OCI-M1 (cell line): ENCODE data around the gene PRKN.
A peak's percentile ranks its signal among the peaks of the same experiment; 100 is the strongest.

ENCODE experiments used
- DNase-seq: peaks from one replicate; lab custom pipeline; 2025; lab: John Stamatoyannopoulos, UW

PRKN gene

DNA sequence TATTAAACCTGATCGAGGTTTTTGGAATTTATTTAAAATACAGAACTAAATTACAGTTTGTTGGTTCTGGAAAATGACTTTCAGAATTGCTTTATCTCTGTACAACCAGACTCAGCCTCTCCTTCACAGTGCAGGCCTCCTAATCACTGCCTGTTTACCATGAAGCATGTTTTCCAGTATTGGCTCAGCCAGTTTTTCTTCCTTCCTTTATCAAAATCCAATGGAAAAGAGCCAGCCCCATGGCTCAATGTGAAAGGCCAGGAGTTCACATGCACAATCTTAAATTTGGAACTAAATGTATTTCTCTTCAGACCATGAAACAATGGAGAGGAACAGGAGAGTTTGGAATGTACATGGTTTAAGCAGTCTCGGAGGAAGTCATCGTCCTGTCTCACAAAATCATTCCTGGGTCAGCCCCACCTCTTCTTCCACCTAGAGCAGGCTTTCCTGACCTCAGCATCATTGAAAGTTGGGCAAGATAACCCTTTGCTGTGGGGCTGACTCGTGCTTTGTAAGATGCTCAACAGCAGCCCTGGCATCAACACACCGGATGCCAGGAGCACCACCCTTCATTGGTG, 772.8 kb downstream of the PRKN start:
- DNase-seq, result no peak

DNA sequence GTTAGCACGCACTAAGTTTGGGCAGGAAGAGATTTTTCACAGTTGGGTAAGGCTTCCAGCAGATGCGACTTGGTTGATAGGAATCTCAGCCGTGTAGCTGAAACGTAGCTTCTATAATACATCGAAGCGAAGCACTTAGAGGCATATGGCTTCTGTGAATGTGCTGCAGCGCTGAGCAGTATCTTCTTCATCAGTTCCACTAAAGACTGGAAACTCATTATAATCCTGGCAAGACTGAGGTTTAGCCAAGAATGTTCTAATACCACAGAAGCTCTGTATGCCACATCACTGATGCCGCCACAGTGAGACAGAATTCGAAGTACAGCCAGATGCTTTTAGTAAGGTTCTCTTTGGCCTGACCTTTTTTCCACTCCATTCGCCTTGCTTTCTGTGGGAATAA, 773.5 kb downstream of the PRKN start:
- no peak for DNase-seq

DNA sequence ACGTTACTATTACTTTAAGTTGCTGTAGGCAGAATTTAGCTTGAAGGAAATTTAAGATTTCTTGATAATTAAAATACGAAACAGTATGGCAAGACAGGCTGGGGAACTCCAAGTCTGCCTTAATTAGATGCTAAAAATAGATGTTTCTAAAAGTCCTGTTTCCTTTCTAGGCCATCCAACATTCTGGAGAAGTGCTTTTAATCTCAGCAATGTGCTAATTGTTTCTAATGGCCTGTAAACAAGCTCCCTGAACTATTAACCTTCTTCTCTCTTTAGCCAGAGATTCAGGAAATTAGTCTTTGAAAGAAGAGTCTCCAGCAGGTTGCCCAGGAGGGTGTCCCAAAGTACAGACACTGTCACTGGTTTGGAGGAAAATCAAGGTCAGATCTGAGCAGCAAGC, 776.4 kb downstream of the PRKN start:
- DNase-seq, result no peak

DNA sequence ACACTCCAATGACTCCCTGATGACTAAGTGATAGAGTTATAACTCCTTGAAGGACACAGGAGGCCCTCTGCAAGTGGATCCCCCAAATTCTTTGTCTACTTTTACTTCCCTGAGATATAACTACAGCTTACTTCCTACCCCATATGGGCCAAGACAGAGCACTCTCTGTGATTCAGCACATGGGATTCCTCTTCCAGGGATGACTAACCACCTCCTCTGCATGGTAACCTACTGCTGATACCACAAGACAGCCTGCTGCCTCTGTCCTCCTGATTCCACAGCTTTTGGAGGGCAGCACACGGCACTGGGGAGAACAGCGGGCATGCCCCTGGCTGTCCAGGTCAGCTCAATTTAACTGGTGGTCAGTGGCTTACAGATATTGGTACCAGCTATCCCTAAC, 778.0 kb downstream of the PRKN start:
- no peak for DNase-seq

DNA sequence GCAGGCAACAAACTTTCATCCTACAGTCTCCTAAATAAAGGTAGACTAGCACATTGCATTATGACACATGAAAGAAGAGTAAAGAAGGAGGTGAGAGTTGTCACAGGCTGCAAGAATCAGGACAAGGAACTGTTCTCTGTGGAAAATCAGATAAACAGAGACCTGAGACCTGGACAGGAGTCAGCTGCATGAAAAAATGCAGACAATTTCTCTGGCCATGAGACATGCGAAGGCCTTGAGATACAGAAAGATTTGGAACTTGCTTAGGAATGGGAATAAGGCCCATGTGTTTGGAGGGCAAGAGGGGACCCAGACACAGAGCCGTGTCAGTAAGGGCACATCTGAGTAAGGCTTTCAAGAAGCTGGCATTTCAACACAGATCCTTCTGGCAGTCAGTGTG, 779.1 kb downstream of the PRKN start:
- DNase-seq, result no peak

DNA sequence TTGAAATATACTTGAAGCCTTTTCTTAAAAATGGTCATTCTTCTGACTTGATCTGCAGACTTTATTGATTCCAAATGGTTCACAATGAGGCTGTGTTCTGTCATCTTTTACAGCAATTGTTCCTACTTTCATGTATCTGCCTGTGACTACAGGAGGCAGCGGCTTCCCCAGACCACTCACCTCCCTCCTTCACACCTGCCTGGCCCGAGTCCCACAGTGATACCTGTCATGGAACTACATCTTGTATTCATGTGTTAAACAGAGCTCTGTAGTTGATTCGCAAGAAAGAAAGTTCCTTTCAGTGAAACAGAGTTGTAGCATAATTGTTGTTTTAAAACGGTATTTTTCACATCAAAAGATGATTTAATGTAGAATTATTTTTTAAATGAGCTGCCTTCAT, 780.2 kb downstream of the PRKN start:
- no peak for DNase-seq

DNA sequence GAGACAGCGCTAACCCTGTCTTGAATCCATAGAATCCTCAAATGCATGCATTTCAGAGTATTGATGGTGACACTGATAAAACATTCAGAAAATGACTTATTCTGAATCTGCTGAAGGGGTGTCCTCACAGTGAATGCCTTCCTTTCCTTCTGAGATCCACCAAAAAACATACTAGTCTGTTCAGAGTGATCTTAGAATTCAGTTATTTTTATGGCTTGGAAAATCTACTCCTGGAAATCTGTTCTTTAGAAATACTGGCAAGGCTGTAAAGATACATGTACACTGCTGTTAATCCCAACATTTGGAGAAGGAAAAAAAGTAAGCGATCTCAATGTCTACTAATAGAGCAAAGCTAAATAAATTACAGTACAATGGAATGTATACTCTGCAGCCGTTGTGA, 781.1 kb downstream of the PRKN start:
- no peak for DNase-seq

DNA sequence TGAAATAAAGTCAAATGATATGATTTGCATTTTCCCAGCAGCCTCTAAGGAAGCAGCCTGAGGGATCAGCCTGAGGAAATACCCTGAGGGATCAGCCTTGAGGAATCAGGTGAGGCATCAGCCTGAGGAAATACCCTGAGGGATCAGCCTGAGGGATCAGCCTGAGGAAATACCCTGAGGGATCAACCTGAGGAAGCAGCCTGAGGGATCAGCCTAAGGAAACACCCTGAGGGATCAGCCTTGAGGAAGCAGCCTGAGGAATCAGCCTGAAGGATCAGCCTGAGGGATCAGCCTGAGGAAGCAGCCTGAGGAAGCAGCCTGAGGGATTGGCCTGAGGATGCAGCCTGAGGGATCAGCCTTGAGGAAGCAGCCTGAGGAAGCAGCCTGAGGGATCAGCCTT, 784.0 kb downstream of the PRKN start:
- no peak for DNase-seq

DNA sequence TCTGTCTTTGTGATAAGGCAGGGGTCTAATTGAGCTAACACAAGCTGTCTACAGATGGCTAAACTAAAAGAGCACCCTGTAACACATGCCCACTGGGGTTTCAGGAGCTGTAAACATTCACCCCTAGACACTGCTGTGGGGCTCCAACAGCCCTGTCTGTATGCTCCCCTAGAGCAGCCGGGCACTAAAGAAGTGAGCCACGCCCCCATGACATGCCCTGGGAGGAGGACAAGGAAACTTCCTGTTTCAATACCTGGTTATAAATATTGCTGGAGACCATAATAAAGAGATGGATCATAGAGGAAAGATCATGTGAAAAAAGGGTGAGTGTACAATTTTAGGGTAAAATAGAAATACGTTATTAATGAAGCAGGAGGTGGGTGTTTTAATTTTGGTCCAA, 786.0 kb downstream of the PRKN start:
- no peak for DNase-seq

DNA sequence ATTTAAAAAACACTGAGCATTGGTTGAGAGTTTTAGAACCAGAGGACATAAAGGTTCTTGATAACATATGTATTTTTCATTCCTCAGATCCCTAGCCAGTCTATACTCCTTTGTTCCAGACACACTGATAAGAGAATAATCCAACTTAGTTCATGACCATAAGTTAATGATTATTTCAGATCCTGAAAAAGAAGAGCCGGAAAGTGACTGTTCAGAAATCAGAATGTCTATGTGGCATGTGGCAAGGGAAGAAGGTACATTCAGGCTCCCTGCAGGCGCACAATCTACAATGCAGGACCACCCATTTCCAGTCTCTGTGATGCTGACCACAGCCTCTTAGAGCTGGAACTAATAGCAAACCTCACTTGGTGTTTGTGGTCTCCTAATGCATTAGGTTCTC, 787.0 kb downstream of the PRKN start:
- no peak for DNase-seq

DNA sequence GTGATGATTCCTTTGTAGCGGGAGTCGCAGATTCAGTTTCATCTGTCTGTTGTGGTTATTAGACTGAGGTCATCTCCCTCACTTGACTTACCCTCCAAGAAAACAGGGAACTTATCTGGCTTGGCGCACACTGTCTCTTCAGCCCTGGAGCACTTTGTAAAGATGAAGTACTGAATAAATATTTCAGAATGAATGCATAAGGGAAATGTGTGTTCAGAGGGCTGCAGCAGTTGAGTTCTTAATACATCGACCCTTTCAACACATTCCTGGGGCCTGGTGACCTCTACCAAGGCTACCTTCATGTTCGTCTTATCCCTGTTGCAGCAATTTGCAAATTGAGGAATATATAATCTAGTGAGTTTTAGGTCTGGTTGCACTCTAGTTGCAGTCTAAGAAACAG, 801.2 kb downstream of the PRKN start:
- DNase-seq, result no peak

DNA sequence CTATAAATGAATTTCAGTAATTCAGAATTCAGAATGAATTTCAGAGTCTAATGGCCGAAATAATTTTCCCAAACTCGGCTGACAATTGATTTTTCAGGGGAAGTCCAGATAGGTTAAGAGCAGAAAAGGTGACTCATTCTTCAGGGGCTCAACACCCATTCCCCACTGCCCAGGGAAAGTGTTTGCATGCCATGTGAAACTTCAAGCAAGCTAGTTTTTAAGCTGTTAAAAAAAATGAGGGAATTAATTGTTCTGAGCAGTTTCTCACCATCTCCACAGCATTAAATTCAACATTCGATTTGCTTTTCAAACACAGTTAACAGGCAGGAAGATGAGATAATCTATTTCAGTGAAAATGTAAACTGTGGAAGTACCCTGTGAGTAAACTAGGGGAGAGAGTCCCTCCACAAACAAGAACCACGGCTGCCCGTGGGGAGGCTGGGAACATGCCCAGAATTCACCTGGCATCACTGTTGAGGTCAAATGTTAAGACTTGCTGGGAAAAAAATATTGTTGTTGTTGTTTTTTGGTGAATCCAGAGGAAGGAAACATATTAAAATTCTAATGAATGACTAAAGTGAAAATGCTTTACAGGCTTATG, 803.0 kb downstream of the PRKN start:
- DNase-seq, result no peak

DNA sequence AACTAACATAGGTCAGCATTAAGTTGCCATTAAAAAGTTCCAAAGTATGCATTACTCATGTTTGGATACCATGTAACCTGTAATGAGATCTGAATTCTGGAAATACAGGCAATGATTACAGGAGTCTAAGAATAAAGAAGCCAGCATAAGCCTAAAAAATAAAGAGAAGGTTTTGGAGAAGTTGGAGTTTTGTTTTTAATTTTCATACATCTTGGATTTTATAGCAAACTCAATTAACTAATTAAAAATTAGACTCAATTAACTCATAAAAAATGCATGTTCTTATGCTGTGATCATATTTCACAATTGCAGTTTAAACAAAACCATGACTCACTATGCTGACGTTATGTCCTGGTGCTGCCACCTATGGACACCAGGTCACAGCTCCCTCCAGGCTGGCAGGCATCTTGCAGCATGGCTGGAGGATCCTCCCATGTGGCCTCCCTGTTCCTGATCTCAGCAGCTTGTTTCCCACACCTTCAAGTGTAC, 804.9 kb downstream of the PRKN start:
- peak; percentile 79 for DNase-seq

DNA sequence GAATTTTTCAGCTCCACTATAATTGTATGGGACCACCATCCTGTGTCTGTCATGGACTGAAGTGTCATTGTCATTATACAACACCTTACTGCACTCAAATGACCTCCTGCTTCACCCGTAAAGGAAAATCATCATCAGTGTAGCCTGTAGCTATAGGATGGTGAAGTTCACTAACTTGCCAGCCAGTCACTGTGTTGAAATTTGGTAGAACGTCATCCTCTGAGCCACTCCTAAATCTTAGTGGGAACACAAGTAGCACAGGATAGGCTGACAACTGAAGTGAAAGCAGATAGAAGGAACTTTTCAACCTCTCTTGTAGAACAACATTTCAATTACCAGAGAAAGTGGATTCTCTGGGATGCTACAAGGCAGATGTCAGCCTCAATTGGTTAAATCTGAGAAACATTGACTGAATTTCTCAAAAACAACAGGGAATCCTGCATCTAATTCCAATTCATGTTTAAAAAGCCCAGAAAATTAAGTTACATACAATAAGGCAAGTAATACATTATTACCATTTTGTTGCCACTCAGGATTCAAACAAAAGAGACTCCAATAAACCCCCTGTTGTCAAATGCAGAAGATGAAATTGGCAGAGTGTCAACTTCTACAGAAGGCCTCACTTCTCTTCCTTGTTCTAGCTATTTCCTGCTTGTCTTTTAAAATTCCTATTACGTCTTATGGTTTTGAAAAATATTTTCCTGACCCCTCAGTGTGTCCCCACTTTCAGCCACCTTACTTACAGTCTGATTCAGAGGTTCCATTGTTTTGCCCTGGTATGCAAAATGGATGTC, 805.8 kb downstream of the PRKN start:
- no peak for DNase-seq

DNA sequence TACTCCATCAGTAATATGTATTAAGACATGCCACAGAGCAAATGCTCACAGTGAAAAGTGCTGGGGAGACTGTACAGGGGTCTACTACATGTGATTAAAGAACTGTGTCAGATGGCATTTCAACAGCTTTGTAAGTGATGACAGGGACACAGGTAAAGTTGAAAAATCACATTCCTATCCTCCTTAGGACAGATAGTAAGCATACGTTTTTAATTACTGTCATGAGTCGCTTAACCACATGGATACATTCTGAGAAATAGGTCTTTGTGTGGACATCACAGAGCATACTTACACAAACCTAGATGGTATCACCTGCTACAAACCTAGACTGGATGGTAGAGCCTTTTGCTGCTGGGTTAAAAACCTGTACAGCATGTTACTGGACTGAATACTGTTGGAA, 807.9 kb downstream of the PRKN start:
- DNase-seq, result no peak

DNA sequence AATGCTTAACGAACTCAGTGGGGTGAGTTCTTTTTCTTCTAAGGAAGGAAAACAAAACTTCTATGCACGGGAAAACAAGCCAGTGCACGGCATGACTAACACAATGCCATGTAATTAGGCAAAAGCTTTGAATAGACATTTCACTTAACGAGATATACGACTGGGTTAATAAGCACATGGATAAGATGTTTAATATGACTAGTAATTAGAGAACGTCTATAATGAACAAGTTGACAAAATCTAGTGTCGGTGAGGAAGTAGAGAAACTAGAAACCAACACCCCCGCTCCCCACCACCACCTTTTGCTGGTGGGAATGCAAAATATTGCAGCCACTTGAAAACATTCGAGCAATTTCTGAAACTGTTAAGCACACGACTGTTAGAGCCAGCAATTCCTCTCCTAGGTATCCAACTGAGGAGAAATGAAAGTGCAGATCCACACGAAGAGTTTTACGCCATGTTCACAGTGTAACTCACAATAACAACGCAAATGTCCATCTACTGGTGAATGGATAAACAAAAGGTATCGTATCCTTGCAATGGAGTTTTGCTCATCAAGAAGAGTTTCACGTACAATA, 808.8 kb downstream of the PRKN start:
- no peak for DNase-seq

DNA sequence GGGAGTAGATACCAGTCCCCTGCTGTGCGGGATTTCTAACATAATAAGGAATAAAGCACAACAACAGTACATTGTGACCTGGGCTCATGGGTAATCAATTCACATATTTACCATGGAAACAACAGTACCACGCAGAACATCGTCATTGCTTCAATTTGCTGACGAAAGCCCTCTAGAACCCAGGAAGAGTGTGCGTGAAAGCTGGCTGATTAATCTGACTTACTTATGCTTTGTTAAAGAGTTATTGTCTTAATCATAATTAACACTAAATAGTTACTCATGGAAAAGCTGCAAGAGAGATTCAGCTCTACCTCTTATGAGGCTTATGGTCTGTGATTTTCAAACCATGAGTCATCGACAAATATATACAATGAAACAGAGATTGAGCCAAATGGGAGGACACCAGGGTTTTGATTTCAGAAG, 809.4 kb downstream of the PRKN start:
- no peak for DNase-seq

DNA sequence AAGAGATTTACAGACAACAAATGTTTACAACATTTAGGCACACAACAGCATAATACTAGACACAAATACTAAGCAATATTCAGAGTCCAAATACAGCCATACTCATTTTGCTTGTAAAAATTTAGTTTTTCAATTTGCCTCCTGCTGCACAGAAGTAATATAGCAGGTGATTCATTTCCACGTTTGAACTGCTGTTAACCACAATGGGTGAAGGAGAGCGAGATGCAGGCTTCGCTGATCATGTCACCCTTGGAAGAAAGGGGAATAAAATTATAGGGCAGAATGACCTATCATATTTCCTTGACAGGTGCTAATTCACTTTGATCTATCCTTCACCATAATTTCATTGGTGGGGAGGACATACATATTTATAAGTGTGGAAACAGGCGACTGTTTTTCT, 809.9 kb downstream of the PRKN start:
- DNase-seq, result no peak

DNA sequence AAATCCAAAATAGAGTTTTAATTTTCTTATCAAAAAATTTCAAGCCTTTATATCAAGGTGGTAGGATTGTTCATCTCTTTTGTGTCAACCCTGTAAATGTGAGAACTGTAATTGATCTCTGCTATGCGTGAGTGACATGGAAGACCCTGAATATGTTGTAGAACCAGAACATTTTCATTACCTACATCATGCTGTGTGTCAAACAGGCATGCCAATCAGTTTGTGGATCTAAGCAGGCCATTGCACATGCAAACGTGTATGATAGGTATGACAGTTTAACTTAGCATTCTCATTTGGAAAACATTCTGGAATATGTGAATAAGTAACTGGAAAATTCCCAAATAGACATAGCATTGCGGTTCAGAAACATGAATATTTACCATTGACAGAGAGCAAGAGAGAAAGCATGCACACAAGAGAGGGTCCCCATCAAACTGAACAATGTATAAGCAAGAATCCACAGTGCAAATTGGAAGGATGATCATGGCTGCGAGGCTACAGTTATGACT, 812.1 kb downstream of the PRKN start:
- no peak for DNase-seq

DNA sequence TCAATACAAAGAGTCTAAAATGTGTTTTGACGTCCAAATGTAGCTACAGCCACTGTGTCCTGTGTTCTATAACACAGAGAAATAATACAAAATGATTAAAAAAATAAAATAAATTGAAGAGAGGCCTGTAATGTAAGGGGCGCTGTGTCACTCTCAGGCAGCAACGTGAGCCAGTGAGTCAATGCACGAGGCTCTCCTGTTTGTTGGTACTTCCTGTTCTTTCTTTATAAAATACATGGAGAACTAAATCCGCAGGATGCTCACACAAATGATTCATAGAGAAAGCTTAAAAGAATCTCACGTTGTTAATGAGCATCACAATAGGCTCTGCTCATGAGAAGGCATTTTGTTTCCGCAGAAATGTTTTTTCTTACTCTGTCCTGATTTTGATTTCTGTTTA, 818.7 kb downstream of the PRKN start:
- DNase-seq, result no peak

DNA sequence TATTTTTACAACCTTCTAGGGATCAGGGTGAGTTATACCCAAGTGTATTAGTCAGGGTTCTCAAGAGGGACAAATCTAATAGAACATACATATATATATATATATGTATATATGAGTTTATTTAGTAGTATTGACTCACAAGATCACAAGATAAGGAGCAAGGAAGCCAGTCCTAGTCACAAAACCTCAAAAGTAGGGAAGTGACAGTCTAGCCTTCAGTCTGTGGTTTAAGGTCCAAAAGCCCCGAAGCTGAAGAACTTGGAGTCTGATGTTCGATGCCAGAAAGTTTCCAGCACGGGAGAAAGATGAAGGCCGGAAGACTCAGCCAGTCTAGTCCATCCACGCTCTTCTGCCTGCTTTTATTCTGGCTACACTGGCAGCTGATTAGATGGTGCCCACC, 821.0 kb downstream of the PRKN start:
- DNase-seq, result peak; percentile 37

DNA sequence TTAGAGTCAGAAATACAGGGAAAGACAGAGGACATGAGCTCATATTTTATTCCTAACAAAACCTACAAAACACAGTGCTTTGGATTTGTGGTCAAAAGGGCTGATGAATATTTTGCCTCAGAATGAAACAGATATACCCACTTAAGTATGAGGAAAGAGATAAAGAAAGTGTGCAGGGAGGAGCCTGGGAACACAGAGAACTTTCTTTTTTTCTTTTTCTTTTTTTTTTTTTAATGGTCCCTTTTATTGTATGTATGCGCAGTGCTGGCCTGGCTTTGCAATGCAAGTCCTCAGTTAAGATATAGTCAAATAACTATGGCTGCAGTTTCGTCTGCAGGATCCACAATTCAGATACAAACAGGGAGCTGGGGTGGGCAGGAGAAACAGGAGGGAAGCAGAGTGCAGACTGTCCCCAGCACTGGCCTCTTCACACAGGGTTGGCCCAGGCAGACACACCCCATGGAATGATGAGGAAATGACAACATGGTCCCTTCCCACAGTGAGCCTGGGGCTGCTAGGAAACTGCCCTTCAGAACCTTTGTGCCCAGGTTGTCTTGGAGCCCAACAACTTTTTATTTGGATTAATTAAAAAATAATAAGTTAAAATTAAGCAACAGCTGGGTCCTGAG, 823.9 kb downstream of the PRKN start:
- no peak for DNase-seq
